NCI-H128 (cell line): ENCODE measurements around the gene TXNDC12.

Experiments
- DNase-seq: peaks from one replicate; lab custom pipeline; 2025; ENCODE audit not compliant: unreplicated experiment; lab: John Stamatoyannopoulos, UW

The TXNDC12 gene

GRCh38 chr1:52002038-52002917, 52.7 kb downstream of the TXNDC12 start:
- DNase-seq, result peak; percentile 89

- no peak for DNase-seq
Observed at GRCh38 chr1:51998701-51999100, 56.3 kb downstream of the TXNDC12 start.

GRCh38 chr1:51997974-51998382, 57.0 kb downstream of the TXNDC12 start:
- DNase-seq, result no peak

GRCh38 chr1:51990478-51990965, 64.5 kb downstream of the TXNDC12 start, which contains the start of gene RAB3B:
Gene RAB3B (minus strand): TSS chr1:51990700. CDS start chr1:51977117, 13,583 bp downstream.
- DNase-seq, result peak; percentile 81

GRCh38 chr1:51989582-51990477, 65.2 kb downstream of the TXNDC12 start:
- no peak for DNase-seq

GRCh38 chr1:51988254-51988653, 66.7 kb downstream of the TXNDC12 start:
- no peak for DNase-seq

GRCh38 chr1:51986718-51987117, 68.3 kb downstream of the TXNDC12 start:
- no peak for DNase-seq

GRCh38 chr1:51982161-51982560, 72.8 kb downstream of the TXNDC12 start:
- DNase-seq, result no peak

GRCh38 chr1:51981555-51981954, 73.4 kb downstream of the TXNDC12 start:
- DNase-seq, result no peak

- no peak for DNase-seq
Observed at GRCh38 chr1:51978099-51978498, 76.9 kb downstream of the TXNDC12 start.

- no peak for DNase-seq
Observed at GRCh38 chr1:51976846-51977602, 78.0 kb downstream of the TXNDC12 start.

GRCh38 chr1:51973587-51974474, 81.2 kb downstream of the TXNDC12 start:
- DNase-seq, result peak; percentile 73
